Heart left ventricle (tissue), 16 donors: Measurements from ENCODE around the gene SLC39A13. TPM values are rescaled to one million over a fixed set of nuclear protein-coding genes. Genes with fewer than 3 reads are reported as not detected.

Experiments
- ATAC-seq, 4 donors: fragments of 200-7000 bp; cut with Tn5 transposase; one replicate each; pipeline ENCODE4 v1.9.1; 2020 to 2022; ENCODE audit warnings: moderate library complexity in 4 of 4, mild to moderate bottlenecking in 3 of 4, moderate number of reproducible peaks in 1 of 4
- DNase-seq, 5 donors: peaks; one replicate each; pipeline ENCODE4 v3.0.0-alpha.2; 2020
- H3K27ac ChIP-seq, 12 donors: fragments of 200-600 bp; sonication (generic) in 4 of 12; one replicate each; pipeline versions ENCODE4 v1.5.0 to v1.8.0; 2016 to 2022; ENCODE audit warnings: mild to moderate bottlenecking in 2 of 12
- H3K27me3 ChIP-seq, 9 donors: fragments of 200-600 bp; sonication (generic) in 2 of 9; one replicate each; pipeline versions ENCODE4 v1.5.1 to v1.8.0; 2016 to 2022; ENCODE audit warnings: mild to moderate bottlenecking in 3 of 9
- H3K36me3 ChIP-seq, 9 donors: fragments of 200-600 bp; sonication (generic) in 2 of 9; one replicate each; pipeline versions ENCODE4 v1.5.0 to v1.8.0; 2018 to 2022; ENCODE audit warnings: mild to moderate bottlenecking in 2 of 9
- H3K4me1 ChIP-seq, 12 donors: fragments of 200-600 bp; sonication (generic) in 4 of 12; one replicate each; pipeline versions ENCODE4 v1.5.0 to v1.8.0; 2016 to 2022; ENCODE audit warnings: mild to moderate bottlenecking in 3 of 12
- H3K4me3 ChIP-seq, 12 donors: fragments of 200-600 bp; sonication (generic) in 4 of 12; one replicate each; pipeline versions ENCODE4 v1.5.0 to v1.8.0; 2017 to 2022; ENCODE audit warnings: mild to moderate bottlenecking in 9 of 12, moderate library complexity in 4 of 12
- H3K9me3 ChIP-seq, 12 donors: fragments of 200-600 bp; sonication (generic) in 4 of 12; one replicate each; pipeline versions ENCODE4 v1.5.0 to v1.8.0; 2016 to 2022; ENCODE audit warnings: mild to moderate bottlenecking in 1 of 12
- POLR2A ChIP-seq, 2 donors: fragments of 450-650 bp; IDR thresholded peaks; one replicate each; pipeline ENCODE4 v1.6.1; 2017; ENCODE audit warnings: antibody characterized with exemption in 2 of 2, mild to moderate bottlenecking in 2 of 2, moderate library complexity in 2 of 2
- WGBS, 4 donors: extraction: QIAGEN DNeasy Blood & Tissue Kit in 2 of 4; methylation state at CpG; one replicate each; pipeline versions ENCODE4 v1.1.5 to v1.1.7; 2013 to 2018; 5-methylcytosine and 5-hydroxymethylcytosine counted together
- intact Hi-C, 10 donors: fragments of 100-400 bp; cut with DNase I; formaldehyde crosslinking; loops; one replicate each; pipeline versions ENCODE4 v1.11.1 to v1.14.2; 2022
- polyA plus RNA-seq, 2 donors: library from polyadenylated mRNA; stranded (reverse); fragments of 200-250 nt; gene quantifications; one replicate each; pipeline ENCODE4 v1.2.3, GENCODE V29; 2013
- total RNA-seq, 9 donors: library from RNA; depleted of rRNA in 2 of 9; stranded (reverse); fragments of >200 nt in 2 of 9; fragmentation: NEBNext Ultra II Directional in 3 of 9; extraction: Animal tissue kit (Norgen Biotek cat#: 25700) in 3 of 9; gene quantifications; one replicate each; pipeline versions ENCODE4 v1.1.0 to v1.2.4, GENCODE V29; 2016 to 2023
- TF ChIP-seq, protein P1 (sequence below), 12 donors: fragments of 200-600 bp; sonication (generic) in 4 of 12; IDR thresholded peaks; one replicate each; pipeline versions ENCODE4 v1.5.0 to v1.8.0; 2018 to 2022; ENCODE audit warnings: antibody characterized with exemption in 12 of 12, mild to moderate bottlenecking in 5 of 12
- donor health status: ischemic (EF 13 %, LVEDD 7.1; RV severe dilation, severe dysfunction).
- donor health status: healthy with polysubstance abuse.
- donor health status: DM: no; HTN: yes; CAD: no.
- donor health status: DM: no; HTN: no; CAD: no.
- donor health status: ischemic (EF 25% LVEDD 6.9; RV normal size, moderate dysfunction).
- donor health status: ischemic (EF 25% LVEDD 5.7; RV mildly dilated, moderate dysfunction).
- donor health status: healthy.
- donor health status: DM: yes; HTN: yes; CAD: no.
- donor health status: ischemic (EF 35%, LVEDD 5.7; RV mildly dilated, moderate dysfunction).
- donor health status: nonischemic (EF 11% LVEDD 7.7; RV severe dilation, severe dysfunction).
- donor health status: DM: yes; HTN: yes; CAD: no.
- donor health status: PGD.
- donor health status: ischemic (EF 29% LVEDD 5.4; RV normal size, mild dysfunction).
- donor health status: nonischemic (EF 23%, LVEDD 6.1; RV moderate dilation, normal function).

SLC39A13 gene
- total and polyA plus RNA-seq, 11 donors: 33.5 to 97.3 (median 48.1) TPM

- H3K27ac ChIP-seq: no peak overlapping the region
- no peak overlapping the region for H3K4me3 ChIP-seq
- intact Hi-C loops: loop anchor here in 8 of 10 donors (5.0 to 10.0 kb wide), 5 partner anchors 38 to 485 kb away; partner anchors contain the start of gene SLC39A13 (in 6 of the 8)
- ATAC-seq: no peak
- peaks cover 0 to 51% (median 0%) of the 10 kb centered on the region in 9 donors for H3K36me3 ChIP-seq
- H3K9me3 ChIP-seq: no peaks in the 10 kb centered on the region
- H3K4me1 ChIP-seq: peaks cover 0 to 30% (median 0%) of the 10 kb centered on the region in 12 donors
- H3K27me3 ChIP-seq: no peaks in the 10 kb centered on the region
- 48 to 55% (median 49%) methylated on average over 3 of the region's 3 CpGs for WGBS, 4 donors
- TF ChIP-seq POLR2A (IDR thresholded peaks at IDR 0.05): no peak
- TF ChIP-seq, protein P1, sequence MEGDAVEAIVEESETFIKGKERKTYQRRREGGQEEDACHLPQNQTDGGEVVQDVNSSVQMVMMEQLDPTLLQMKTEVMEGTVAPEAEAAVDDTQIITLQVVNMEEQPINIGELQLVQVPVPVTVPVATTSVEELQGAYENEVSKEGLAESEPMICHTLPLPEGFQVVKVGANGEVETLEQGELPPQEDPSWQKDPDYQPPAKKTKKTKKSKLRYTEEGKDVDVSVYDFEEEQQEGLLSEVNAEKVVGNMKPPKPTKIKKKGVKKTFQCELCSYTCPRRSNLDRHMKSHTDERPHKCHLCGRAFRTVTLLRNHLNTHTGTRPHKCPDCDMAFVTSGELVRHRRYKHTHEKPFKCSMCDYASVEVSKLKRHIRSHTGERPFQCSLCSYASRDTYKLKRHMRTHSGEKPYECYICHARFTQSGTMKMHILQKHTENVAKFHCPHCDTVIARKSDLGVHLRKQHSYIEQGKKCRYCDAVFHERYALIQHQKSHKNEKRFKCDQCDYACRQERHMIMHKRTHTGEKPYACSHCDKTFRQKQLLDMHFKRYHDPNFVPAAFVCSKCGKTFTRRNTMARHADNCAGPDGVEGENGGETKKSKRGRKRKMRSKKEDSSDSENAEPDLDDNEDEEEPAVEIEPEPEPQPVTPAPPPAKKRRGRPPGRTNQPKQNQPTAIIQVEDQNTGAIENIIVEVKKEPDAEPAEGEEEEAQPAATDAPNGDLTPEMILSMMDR (IDR thresholded peaks at IDR 0.05): no peak
- DNase-seq: no peak
These were observed 38.7 kb upstream of the SLC39A13 start for GRCh38 chr11:47369676-47370075.

DNA sequence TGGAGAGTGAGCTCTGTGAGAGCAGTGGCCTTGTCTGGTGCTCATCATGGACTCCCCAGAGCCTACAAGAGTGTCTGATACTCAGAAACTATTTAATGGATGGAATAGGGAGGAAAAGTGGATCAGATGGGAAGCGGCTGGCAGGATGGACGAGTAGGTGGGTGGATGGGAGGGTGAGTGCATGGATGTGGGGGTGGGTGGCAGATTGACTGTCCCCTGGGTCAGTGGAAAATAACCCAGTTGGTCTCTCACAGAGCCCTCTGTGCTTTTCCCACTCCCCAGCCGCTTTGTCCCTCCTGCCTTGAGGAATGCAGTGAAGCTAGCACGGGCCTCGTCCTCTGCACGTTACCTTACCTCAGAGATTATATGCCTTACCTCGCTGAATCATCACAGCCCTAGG, 36.0 kb upstream of the SLC39A13 start:
- DNase-seq (no peak), ATAC-seq (no peak)
- Histone ChIP-seq H3K4me3 (no peak overlapping the region), H3K9me3 (no peaks in the 10 kb centered on the region), H3K27me3 (no peaks in the 10 kb centered on the region), H3K27ac (no peak overlapping the region), H3K4me1 (peaks cover 0 to 20% (median 0%) of the 10 kb centered on the region in 12 donors), H3K36me3 (peaks cover 0 to 44% (median 0%) of the 10 kb centered on the region in 9 donors)
- intact Hi-C loops: loop anchor here in 8 of 10 donors (5.0 to 10.0 kb wide), 5 partner anchors 35 to 482 kb away; partner anchors contain the start of gene SLC39A13 (in 6 of the 8)
- TF ChIP-seq POLR2A (IDR thresholded peaks at IDR 0.05): no peak
- TF ChIP-seq, protein P1 (IDR thresholded peaks at IDR 0.05): no peak
- WGBS, 4 donors: 71 to 81% (median 74%) methylated on average over 7 of the region's 7 CpGs

DNA sequence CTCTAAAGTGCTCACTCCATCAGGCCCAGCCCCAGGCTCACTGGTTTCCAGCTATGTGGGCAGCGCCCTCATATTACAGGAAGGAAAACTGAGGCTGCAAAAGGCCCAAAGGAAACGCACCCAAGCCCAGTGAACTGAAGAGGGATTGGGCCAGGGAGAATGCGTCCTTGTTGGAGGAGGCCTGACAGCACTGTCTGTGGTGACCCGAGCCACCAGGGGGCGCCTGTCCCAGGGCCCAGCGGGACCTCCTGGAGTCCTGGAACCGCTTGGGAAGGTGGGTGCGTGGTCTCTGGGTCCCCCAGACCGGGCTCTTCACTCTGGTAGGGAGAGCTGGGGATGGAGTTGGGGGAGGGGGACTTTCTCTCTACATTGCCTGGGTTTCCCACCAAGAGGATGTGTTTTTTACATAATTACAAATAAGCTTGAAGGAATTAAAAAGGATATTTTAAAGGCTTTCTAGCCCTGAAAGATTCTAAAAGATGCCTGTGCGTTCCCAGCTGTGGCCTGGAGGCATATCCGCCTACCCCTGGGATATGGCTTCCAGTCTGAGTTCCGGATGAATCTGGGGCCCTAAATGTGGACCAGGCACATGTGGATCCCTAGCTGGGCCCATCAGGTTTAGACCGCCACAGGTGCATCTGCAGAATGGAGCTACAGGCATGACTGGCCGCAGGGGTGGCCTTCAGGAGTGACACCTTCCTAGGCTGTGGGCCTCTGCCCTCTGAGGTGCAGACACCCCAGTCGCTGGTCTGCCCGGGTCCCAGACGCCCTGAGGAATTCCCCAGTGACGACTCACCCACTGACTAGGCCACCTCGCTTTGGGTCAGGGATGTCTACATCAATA, 34.3 kb upstream of the SLC39A13 start:
- DNase-seq (peak; percentile 83 to 92 (median 85)), ATAC-seq (peak; percentile 44 to 86 (median 76))
- peaks cover 0 to 36% (median 0%) of the 10 kb centered on the region in 9 donors for H3K36me3 ChIP-seq
- WGBS, 4 donors: 30 to 47% (median 44%) methylated on average over 14 to 19 of the region's 19 CpGs
- TF ChIP-seq POLR2A (IDR thresholded peaks at IDR 0.05): no peak
- TF ChIP-seq, protein P1 (IDR thresholded peaks at IDR 0.05): peak; percentile 87 to 98 (median 96)
- no peaks in the 10 kb centered on the region for H3K27me3 ChIP-seq
- H3K9me3 ChIP-seq: no peaks in the 10 kb centered on the region
- intact Hi-C loops: loop anchor here (1.0 to 10.0 kb wide), 12 partner anchors 33 to 481 kb away; partner anchors contain the start of gene SLC39A13 (in 8 of the 10)
- peak overlapping the region in 3 of 12 donors; percentile 12 to 96 (median 26) for H3K27ac ChIP-seq
- H3K4me3 ChIP-seq: peak overlapping the region in 1 of 12 donors; percentile 70
- H3K4me1 ChIP-seq: peaks cover 0 to 25% (median 0%) of the 10 kb centered on the region in 12 donors

DNA sequence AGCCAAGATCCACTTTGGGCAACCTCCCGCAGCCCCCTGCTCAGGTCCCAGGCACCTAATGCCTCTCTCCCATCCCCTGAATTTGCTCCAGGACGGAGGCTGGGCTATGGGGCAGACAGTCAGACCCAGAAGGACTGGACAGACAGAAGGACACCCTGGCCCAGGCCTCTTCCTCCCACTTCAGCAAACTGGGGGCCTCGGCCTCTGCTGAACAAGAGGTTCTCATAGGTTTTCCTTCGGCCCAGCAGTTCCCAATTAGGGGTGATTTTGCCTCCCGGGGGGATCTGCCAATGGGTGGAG, 33.7 kb upstream of the SLC39A13 start:
- H3K4me1 ChIP-seq: peaks cover 0 to 21% (median 0%) of the 10 kb centered on the region in 12 donors
- WGBS, 4 donors: 81 to 90% (median 84%) methylated on average over 3 to 5 of the region's 5 CpGs
- intact Hi-C loops: loop anchor here (1.0 to 10.0 kb wide), 12 partner anchors 32 to 480 kb away; partner anchors contain the start of gene SLC39A13 (in 8 of the 10)
- peak overlapping the region in 1 of 12 donors; percentile 96 for H3K27ac ChIP-seq
- ATAC-seq (no peak), DNase-seq (no peak)
- H3K9me3 ChIP-seq: no peaks in the 10 kb centered on the region
- H3K36me3 ChIP-seq: peaks cover 0 to 36% (median 0%) of the 10 kb centered on the region in 9 donors
- TF ChIP-seq, protein P1 (IDR thresholded peaks at IDR 0.05): no peak
- no peak for TF ChIP-seq POLR2A (IDR thresholded peaks at IDR 0.05)
- H3K4me3 ChIP-seq: peak overlapping the region in 1 of 12 donors; percentile 70
- H3K27me3 ChIP-seq: no peaks in the 10 kb centered on the region
